ENCODE results near the gene IRX6. TPM values are rescaled to one million over a fixed set of nuclear protein-coding genes. Genes with fewer than 3 reads are reported as not detected.
A peak's percentile ranks its signal among the peaks of the same experiment; 100 is the strongest.

The IRX6 gene
- polyA plus RNA-seq, 3 donors, result not detected

DNA sequence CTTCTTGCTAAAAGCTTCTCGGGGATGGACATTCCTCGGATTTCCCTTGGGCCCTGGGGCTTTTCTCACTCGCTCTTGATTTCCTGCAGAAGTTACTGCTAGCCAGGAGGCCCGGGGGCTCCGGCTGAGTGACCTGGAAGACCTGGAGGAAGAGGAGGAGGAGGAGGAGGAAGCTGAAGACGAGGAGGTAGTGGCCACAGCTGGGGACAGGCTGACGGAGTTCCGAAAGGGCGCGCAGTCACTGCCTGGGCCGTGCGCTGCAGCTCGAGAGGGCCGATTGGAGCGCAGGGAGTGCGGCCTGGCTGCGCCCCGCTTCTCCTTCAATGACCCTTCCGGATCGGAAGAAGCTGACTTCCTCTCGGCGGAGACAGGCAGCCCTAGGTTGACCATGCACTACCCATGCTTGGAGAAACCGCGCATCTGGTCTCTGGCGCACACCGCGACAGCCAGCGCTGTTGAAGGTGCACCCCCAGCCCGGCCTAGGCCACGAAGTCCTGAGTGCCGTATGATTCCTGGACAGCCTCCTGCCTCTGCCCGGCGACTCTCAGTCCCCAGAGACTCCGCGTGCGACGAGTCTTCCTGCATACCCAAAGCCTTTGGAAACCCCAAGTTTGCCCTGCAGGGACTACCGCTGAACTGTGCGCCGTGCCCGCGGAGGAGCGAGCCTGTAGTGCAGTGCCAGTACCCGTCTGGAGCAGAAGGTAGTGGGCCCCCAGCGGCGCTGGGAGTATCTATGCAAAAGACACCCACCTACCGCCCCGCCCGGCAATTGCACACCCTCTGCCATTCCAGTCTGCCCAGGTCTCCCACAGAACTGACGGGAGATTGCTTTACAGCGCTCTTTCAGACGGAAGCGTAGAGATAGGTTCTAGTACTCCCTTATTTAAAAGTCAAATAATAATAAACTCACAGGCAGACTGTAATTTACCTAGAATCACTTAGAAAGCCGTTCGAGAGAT, 4.9 kb downstream of the IRX6 start:
- H3K4me3 ChIP-seq (replicated peaks in 1 of 3; ENCODE audit: low read depth in 2 of 3, low read length in 3 of 3), result no peak overlapping the region
- no peak overlapping the region for H3K9ac ChIP-seq (ENCODE audit: insufficient read depth, low read length, poor library complexity, severe bottlenecking)
- H3K79me2 ChIP-seq (ENCODE audit: insufficient read depth, low read length), result no peaks in the 10 kb centered on the region
- peaks cover 48 to 92% of the 10 kb centered on the region in 2 donors for H3K27me3 ChIP-seq (ENCODE audit: control insufficient read depth in 2 of 2, insufficient read depth in 2 of 2, low read length in 2 of 2)
- no peak overlapping the region for H3K4me2 ChIP-seq (replicated peaks; ENCODE audit: extremely low read depth, low read length, poor library complexity, severe bottlenecking)
- WGBS (ENCODE audit: insufficient coverage), result 7% methylated on average over 50 of the region's 55 CpGs
- Mint-ChIP-seq H3K9me3 (peaks cover 0 to 11% (median 2%) of the 10 kb centered on the region in 7 donors), H3K27ac (no peak overlapping the region), H3K27me3 (ENCODE audit: low read depth in 3 of 3) (peaks cover 77 to 94% (median 89%) of the 10 kb centered on the region in 3 donors), H3K4me1 (peaks cover 7% of the 10 kb centered on the region), H3K36me3 (no peaks in the 10 kb centered on the region), H3K4me3 (peak overlapping the region in 1 of 2 donors; percentile 70)
- no peak for DNase-seq
- TF ChIP-seq CTCF (IDR thresholded peaks at IDR 0.05), result no peak
- no peaks in the 10 kb centered on the region for H3K36me3 ChIP-seq (replicated peaks in 1 of 2; ENCODE audit: control insufficient read depth in 1 of 2, insufficient read depth in 2 of 2, low read length in 2 of 2)
- intact Hi-C loops (cut with micrococcal nuclease), result no loop called here
- no peak overlapping the region for H3K27ac ChIP-seq (ENCODE audit: low read depth in 1 of 2, low read length in 2 of 2)
- peaks cover 0 to 39% of the 10 kb centered on the region in 2 donors for H3K9me3 ChIP-seq (replicated peaks in 1 of 2; ENCODE audit: control insufficient read depth in 1 of 2, insufficient read depth in 1 of 2, low read length in 2 of 2)
- no peak overlapping the region for H2AFZ ChIP-seq (ENCODE audit: insufficient read depth, low read depth, low read length, poor library complexity, severe bottlenecking)
- peaks cover 0 to under 1% of the 10 kb centered on the region in 2 donors for H3K4me1 ChIP-seq (ENCODE audit: control insufficient read depth in 1 of 2, insufficient read depth in 2 of 2, low read length in 2 of 2)
- H4K20me1 ChIP-seq (ENCODE audit: insufficient read depth, low read length), result no peaks in the 10 kb centered on the region

GRCh38 chr16:55329791-55330428, 5.9 kb downstream of the IRX6 start:
- H3K4me3 ChIP-seq (replicated peaks in 1 of 3; ENCODE audit: low read depth in 2 of 3, low read length in 3 of 3), result no peak overlapping the region
- intact Hi-C loops (cut with micrococcal nuclease), result no loop called here
- H2AFZ ChIP-seq (ENCODE audit: insufficient read depth, low read depth, low read length, poor library complexity, severe bottlenecking), result no peak overlapping the region
- DNase-seq, result no peak
- WGBS (ENCODE audit: insufficient coverage), result 40% methylated on average over 8 of the region's 8 CpGs
- H3K9ac ChIP-seq (ENCODE audit: insufficient read depth, low read length, poor library complexity, severe bottlenecking), result no peak overlapping the region
- no peaks in the 10 kb centered on the region for H4K20me1 ChIP-seq (ENCODE audit: insufficient read depth, low read length)
- H3K79me2 ChIP-seq (ENCODE audit: insufficient read depth, low read length), result no peaks in the 10 kb centered on the region
- no peak overlapping the region for H3K27ac ChIP-seq (ENCODE audit: low read depth in 1 of 2, low read length in 2 of 2)
- peak overlapping the region in 1 of 2 donors; percentile 83 for H3K4me3 Mint-ChIP-seq
- no peak overlapping the region for H3K4me2 ChIP-seq (replicated peaks; ENCODE audit: extremely low read depth, low read length, poor library complexity, severe bottlenecking)
- peaks cover 0 to 2% of the 10 kb centered on the region in 2 donors for H3K4me1 ChIP-seq (ENCODE audit: control insufficient read depth in 1 of 2, insufficient read depth in 2 of 2, low read length in 2 of 2)
- H3K4me1 Mint-ChIP-seq, result peaks cover 9% of the 10 kb centered on the region
- no peak for TF ChIP-seq CTCF (IDR thresholded peaks at IDR 0.05)
- H3K27ac Mint-ChIP-seq, result no peak overlapping the region
- H3K36me3 ChIP-seq (replicated peaks in 1 of 2; ENCODE audit: control insufficient read depth in 1 of 2, insufficient read depth in 2 of 2, low read length in 2 of 2), result no peaks in the 10 kb centered on the region
- H3K36me3 Mint-ChIP-seq, result no peaks in the 10 kb centered on the region
- H3K9me3 Mint-ChIP-seq, result peaks cover 0 to 11% (median 2%) of the 10 kb centered on the region in 7 donors
- peaks cover 80 to 86% (median 80%) of the 10 kb centered on the region in 3 donors for H3K27me3 Mint-ChIP-seq (ENCODE audit: low read depth in 3 of 3)
- peaks cover 48 to 83% of the 10 kb centered on the region in 2 donors for H3K27me3 ChIP-seq (ENCODE audit: control insufficient read depth in 2 of 2, insufficient read depth in 2 of 2, low read length in 2 of 2)
- H3K9me3 ChIP-seq (replicated peaks in 1 of 2; ENCODE audit: control insufficient read depth in 1 of 2, insufficient read depth in 1 of 2, low read length in 2 of 2), result peaks cover 0 to 39% of the 10 kb centered on the region in 2 donors
